ENCODE measurements around the gene BCAP29.

DNA sequence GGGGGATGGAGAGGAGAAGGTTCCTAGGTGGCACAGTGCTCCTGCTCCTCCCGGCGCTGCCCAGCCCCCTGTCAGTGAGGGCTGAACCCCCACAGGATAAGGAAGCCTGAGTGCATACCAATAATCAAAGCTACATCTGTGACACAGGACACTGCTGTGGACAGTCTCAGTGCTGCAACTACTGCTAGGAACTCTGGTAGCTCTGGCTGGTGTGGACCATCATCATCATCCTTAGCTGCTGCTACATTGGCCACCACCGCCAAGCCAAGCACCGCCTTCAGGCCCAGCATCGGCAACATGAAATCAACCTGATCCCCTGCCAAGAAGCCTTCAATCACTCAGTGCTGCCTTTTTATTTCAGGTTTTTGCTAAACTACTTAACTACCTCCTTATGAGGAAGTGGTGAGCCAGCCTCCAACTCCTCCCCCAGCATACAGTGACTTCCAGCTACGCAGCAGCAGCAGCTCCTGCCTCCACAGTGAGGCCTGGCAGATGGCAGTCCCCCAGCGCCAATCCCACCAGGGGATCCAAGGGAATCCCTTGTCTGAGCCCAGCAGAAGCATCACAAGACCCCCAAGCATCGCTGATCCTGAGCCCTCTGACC lies 48.5 kb downstream of the BCAP29 start:
- TF ChIP-seq CTCF (IDR thresholded peaks at IDR 0.05) (no peak), POLR2A (IDR thresholded peaks at IDR 0.05) (no peak)

Measured in heart left ventricle (tissue), 13 donors.